GM12873 (cell line): Measurements from ENCODE around the gene GTPBP4.

Source experiments
- TF ChIP-seq, protein P1 (sequence below): IDR thresholded peaks from 2 replicates; pipeline ENCODE4 v1.5.1; 2012; ENCODE audit warnings: low read depth, mild to moderate bottlenecking, moderate library complexity, low read length, control low read depth; ENCODE audit not compliant: insufficient read depth; ENCODE audit errors: missing control alignments

GTPBP4 gene

DNA sequence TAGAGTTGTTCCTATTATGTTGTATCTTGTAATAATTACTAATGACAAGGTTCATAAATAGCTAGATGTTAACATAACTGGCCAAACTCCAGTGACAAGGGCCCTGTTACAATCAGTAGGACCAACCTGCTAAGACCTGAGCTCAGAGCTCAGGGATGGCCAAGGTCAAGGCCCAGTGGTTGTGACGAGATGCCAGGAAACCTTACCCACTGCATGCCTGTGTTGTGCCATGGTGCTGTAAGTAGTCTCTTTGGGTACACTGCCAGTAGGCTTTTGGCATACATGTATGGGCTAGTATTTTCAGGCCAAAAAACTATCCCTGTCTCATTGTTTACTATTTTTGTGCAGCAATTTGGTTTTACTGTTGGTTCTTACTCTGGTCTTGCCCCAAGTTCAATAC lies 45.4 kb downstream of the GTPBP4 start:
- TF ChIP-seq, protein P1, sequence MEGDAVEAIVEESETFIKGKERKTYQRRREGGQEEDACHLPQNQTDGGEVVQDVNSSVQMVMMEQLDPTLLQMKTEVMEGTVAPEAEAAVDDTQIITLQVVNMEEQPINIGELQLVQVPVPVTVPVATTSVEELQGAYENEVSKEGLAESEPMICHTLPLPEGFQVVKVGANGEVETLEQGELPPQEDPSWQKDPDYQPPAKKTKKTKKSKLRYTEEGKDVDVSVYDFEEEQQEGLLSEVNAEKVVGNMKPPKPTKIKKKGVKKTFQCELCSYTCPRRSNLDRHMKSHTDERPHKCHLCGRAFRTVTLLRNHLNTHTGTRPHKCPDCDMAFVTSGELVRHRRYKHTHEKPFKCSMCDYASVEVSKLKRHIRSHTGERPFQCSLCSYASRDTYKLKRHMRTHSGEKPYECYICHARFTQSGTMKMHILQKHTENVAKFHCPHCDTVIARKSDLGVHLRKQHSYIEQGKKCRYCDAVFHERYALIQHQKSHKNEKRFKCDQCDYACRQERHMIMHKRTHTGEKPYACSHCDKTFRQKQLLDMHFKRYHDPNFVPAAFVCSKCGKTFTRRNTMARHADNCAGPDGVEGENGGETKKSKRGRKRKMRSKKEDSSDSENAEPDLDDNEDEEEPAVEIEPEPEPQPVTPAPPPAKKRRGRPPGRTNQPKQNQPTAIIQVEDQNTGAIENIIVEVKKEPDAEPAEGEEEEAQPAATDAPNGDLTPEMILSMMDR, result no peak

DNA sequence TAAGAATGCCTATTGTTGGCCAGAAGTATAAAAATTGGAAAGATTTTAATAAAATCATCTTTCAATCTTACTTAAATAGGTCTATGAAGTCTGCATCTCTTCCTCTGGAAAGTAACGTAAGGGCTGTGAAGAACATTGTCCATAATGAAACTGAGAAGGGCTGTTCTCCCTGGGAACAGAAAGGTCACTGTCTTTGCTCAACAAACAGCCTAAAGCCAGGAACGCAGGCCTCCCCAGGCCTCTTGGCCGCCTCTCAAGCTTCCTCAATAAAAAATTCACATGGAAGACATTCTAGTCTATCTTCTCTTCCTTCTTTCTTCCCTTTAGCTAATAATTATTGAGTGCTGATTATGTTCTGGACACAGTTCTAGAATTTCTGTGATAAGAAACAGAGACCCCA lies 46.5 kb downstream of the GTPBP4 start:
- TF ChIP-seq, protein P1, result no peak

DNA sequence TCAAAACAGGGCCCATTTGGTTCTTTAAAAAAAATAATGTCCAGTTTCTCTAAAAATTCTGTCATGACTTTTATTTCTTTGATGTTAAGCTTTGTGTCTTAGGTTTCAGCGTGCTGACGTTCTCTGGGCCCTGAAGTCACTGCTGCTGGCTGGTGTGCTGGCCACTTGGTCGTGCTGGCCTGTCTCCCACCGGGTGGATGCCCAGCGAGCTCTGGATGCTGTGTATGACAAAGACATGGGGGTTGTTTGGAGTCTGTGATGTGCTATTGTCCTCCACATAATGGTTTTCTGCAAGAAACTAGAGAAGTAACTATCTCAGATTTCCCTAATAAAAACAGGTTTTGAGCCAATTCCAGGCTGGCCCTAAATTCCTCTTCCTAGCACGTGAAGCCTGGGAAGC lies 47.0 kb downstream of the GTPBP4 start:
- TF ChIP-seq, protein P1, result no peak

DNA sequence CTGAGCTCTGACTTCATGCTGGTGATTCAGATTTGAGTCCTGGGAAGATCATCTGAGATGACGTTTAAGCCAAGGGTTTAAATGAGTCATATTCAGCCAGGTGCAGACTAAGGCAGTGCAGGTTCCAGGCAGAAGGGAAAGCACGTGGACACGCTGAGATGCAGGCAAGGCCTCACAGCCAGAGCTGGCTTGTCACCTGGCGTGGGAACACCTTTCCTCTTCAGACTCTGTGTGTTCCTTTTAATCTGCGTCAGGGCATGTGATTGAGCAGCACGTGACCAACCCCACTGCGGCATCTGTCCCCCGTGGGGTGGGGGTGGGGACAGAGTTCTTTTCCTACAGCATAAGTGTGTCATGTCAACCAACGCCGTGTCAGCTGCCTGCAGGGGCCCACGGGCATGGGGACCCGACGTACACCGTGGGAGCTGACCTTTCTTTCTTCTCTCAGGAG lies 48.1 kb downstream of the GTPBP4 start:
- TF ChIP-seq, protein P1, result no peak

DNA sequence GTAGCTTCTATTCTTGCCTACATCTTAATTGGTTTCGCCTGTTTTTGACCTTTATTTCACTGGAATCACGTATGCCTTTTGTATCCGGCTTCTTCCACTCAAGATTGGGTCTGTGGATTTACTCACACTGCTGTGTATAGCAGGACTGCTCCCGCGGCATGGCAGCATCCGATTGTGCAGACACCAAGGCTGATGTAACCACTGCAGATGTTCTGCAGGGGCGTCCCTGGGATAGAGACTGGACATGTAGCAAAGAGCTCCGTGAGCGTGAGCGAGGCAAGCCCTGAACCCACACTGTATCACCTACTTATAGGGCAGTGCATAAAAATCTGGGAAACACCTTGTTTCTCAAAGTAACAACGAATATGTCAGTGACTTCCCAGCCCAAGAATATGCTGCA lies 48.9 kb downstream of the GTPBP4 start:
- TF ChIP-seq, protein P1, result no peak

DNA sequence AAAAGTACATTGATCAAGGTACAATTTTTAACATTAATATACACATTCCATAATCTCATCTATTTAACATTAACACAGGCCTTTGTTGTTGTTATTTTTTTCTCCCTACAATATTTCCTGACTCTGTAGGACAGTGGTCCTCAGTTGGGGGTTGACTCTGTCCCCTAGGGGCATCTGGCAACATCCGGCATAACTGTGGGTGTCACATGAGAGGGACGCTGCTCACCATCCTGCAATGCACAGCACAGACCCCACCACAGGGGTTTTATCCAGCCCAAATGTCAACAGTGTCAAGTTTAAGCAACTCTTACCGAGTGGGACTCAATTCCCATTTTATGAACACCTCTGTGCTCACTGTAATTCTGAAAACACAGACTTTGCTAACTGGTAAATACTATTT lies 51.9 kb downstream of the GTPBP4 start:
- TF ChIP-seq, protein P1, result no peak

DNA sequence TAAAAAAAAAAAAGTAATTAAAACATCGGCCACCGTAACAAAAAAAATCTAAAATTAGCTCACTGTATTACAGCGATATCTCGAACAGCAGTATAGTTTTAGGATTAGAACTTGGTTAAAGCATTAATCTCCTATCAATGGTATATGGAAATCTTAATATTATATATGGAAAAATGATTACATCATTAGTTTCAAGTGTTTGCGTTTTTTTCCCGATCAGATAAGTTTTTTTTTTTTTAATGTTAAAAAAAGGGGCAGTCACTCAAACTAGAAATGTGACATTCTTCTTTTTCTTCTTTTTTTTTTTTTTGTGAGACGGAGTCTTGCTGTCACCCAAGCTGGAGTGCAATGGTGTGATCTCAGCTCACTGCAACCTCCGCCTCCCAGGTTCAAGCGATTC lies 53.3 kb downstream of the GTPBP4 start:
- TF ChIP-seq, protein P1, result no peak
